HepG2 (cell line): ENCODE data around the gene TSPAN32.

Source experiments
- EZH2 ChIP-seq: conservative IDR thresholded peaks from 2 replicates; pipeline ENCODE4 v1.6.1; 2012; ENCODE audit warnings: mild to moderate bottlenecking, low read depth, low read length, moderate library complexity
- IKZF4 ChIP-seq: sonication (generic); formaldehyde crosslinking; IDR thresholded peaks from 2 replicates; pipeline ENCODE4 v1.5.1; 2020; ENCODE audit warnings: borderline replicate concordance, mild to moderate bottlenecking, low read depth, missing genetic modification reagents; ENCODE audit errors: not compliant biosample characterization
- MZF1 ChIP-seq: sonication (generic); formaldehyde crosslinking; IDR thresholded peaks from 2 replicates; pipeline ENCODE4 v1.8.1; 2023; ENCODE audit warnings: mild to moderate bottlenecking, missing genetic modification reagents, borderline replicate concordance
- POLR2AphosphoS5 ChIP-seq: IDR thresholded peaks from 2 replicates; pipeline ENCODE4 v1.6.1; 2012; ENCODE audit warnings: low read depth, low read length
- RFX5 ChIP-seq: IDR thresholded peaks from 2 replicates; pipeline ENCODE4 v1.6.1; 2011; ENCODE audit warnings: low read depth, low read length, improper control_type of control experiment
- TARDBP ChIP-seq: sonication (generic); formaldehyde crosslinking; IDR thresholded peaks from 2 replicates; pipeline ENCODE4 v1.8.0; 2022; ENCODE audit warnings: mild to moderate bottlenecking, missing genetic modification reagents
- TBP ChIP-seq: sonication (generic); formaldehyde crosslinking; IDR thresholded peaks from 2 replicates; pipeline ENCODE4 v1.5.0; 2020; ENCODE audit warnings: missing genetic modification reagents
- ZNF335 ChIP-seq: sonication (generic); formaldehyde crosslinking; IDR thresholded peaks from 2 replicates; pipeline ENCODE4 v1.4.0; 2020; ENCODE audit warnings: missing genetic modification reagents
- TF ChIP-seq, protein P1 (sequence below): sonication (generic); formaldehyde crosslinking; IDR thresholded peaks from 2 replicates; pipeline ENCODE4 v1.5.0; 2020; ENCODE audit warnings: mild to moderate bottlenecking, missing genetic modification reagents, moderate library complexity
- TF ChIP-seq, protein P2 (sequence below): sonication (generic); formaldehyde crosslinking; IDR thresholded peaks from 2 replicates; pipeline ENCODE4 v1.4.0; 2020; ENCODE audit warnings: mild to moderate bottlenecking, missing genetic modification reagents
- TF ChIP-seq, protein P3 (sequence below): sonication (generic); formaldehyde crosslinking; IDR thresholded peaks from 2 replicates; pipeline ENCODE4 v1.8.1; 2023; ENCODE audit warnings: mild to moderate bottlenecking, missing genetic modification reagents
- TF ChIP-seq, protein P4 (sequence below), 2 experiments: IDR thresholded peaks; 2 replicates each; pipeline ENCODE4 v1.6.1; 2011 to 2012; ENCODE audit warnings: low read length in 2 of 2, borderline replicate concordance in 1 of 2, low read depth in 1 of 2, mild to moderate bottlenecking in 1 of 2, moderate library complexity in 1 of 2

DNA sequence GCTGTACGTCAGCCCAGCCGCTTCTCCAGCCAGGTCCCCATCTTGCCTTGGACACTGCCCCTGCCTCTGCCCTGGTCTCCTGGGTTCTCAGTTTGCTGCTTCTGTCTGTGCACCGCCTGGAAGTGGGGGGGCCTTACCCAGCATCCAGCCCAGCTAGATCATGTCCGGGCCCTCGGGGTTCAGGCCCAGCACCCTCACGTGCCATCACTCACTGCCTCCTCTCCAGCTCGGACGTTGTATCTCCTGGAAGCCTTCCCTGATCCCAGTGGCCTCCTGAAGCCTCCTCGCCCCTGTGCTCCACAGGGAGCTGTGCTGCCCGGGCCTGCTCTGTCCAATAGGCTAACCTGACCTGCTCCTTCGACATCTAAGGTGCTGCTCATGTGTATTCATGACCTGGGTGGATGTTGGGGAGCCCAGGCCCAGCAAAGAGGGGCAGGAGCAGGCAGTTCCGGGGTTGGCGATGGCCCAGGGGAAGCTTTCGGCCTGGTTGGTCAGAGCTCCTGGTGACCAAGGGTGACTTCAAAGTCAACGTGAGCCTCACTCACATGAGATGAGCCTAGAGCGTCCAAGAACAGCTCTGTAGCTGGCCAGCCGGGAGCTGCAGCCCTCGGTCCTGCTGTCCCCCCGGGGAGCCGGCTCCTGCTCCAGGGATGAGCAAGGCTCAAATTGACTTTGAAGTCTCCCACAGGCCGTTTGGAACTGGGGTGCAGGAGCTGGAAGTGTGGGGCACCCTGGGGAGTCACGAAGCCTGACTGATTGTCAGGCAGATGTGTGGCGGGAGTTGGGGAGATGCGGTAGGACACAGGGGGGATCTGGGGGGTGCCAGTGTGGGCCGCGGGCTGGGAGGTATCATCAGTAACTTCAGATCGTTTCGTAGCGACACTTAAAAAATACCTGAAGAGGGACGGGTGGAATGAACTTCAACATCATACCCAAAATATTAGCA lies 26.2 kb upstream of the TSPAN32 start:
- TF ChIP-seq RFX5 (no peak), MZF1 (CRISPR knock-in tag) (no peak), TBP (CRISPR knock-in tag) (no peak), TARDBP (CRISPR knock-in tag) (no peak), ZNF335 (CRISPR knock-in tag) (no peak), POLR2AphosphoS5 (no peak), IKZF4 (CRISPR knock-in tag) (no peak), EZH2 (no peak)
- TF ChIP-seq, protein P1, sequence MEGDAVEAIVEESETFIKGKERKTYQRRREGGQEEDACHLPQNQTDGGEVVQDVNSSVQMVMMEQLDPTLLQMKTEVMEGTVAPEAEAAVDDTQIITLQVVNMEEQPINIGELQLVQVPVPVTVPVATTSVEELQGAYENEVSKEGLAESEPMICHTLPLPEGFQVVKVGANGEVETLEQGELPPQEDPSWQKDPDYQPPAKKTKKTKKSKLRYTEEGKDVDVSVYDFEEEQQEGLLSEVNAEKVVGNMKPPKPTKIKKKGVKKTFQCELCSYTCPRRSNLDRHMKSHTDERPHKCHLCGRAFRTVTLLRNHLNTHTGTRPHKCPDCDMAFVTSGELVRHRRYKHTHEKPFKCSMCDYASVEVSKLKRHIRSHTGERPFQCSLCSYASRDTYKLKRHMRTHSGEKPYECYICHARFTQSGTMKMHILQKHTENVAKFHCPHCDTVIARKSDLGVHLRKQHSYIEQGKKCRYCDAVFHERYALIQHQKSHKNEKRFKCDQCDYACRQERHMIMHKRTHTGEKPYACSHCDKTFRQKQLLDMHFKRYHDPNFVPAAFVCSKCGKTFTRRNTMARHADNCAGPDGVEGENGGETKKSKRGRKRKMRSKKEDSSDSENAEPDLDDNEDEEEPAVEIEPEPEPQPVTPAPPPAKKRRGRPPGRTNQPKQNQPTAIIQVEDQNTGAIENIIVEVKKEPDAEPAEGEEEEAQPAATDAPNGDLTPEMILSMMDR (CRISPR knock-in tag), result no peak
- TF ChIP-seq, protein P2, sequence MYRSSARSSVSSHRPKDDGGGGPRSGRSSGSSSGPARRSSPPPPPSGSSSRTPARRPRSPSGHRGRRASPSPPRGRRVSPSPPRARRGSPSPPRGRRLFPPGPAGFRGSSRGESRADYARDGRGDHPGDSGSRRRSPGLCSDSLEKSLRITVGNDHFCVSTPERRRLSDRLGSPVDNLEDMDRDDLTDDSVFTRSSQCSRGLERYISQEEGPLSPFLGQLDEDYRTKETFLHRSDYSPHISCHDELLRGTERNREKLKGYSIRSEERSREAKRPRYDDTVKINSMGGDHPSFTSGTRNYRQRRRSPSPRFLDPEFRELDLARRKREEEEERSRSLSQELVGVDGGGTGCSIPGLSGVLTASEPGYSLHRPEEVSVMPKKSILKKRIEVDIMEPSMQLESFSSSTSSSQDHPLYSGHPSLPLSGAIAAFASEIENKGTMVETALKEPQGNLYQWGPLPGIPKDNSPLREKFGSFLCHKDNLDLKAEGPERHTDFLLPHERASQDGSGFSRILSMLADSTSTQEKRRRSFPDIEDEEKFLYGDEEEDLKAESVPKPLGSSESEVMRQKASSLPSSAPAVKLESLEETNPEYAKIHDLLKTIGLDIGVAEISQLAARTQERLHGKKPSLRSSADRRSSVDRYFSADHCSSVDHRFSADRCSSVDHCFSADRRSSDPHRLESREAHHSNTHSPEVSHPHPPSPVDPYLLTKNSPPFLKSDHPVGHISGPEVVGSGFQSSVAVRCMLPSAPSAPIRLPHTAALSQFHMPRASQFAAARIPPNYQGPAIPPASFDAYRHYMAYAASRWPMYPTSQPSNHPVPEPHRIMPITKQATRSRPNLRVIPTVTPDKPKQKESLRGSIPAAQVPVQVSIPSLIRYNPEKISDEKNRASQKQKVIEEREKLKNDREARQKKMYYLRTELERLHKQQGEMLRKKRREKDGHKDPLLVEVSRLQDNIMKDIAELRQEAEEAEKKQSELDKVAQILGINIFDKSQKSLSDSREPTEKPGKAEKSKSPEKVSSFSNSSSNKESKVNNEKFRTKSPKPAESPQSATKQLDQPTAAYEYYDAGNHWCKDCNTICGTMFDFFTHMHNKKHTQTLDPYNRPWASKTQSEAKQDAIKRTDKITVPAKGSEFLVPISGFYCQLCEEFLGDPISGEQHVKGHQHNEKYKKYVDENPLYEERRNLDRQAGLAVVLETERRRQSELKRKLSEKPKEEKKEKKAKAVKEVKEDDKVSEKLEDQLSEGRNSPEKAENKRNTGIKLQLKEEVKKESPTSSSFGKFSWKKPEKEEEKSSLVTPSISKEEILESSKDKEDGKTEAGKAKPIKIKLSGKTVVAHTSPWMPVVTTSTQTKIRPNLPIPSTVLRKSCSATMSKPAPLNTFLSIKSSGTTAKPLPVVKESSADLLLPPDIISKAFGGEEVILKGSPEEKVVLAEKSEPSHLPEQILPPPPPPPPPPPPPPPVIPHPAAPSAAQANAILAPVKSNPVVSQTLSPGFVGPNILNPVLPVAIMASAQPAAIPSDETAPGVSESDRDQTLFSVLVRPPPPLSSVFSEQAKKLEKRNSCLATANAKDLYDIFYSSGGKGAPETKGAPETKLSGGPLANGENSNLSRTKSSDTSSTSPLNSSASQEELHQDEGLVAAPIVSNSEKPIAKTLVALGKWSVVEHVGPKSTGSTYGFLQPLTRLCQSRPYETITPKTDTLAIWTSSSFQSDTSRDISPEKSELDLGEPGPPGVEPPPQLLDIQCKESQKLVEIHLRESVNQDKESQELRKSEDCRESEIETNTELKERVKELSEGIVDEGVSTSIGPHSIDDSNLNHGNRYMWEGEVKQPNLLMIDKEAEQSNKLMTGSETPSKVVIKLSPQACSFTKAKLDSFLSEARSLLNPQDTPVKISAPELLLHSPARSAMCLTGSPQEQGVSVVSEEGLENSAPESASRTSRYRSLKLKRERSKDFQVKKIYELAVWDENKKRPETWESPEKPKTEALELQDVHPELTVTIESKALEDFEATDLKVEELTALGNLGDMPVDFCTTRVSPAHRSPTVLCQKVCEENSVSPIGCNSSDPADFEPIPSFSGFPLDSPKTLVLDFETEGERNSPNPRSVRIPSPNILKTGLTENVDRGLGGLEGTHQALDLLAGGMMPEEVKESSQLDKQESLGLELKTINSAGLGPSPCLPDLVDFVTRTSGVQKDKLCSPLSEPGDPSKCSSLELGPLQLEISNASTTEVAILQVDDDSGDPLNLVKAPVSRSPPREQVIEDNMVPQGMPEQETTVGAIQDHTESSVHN (CRISPR knock-in tag), result no peak
- TF ChIP-seq, protein P3, sequence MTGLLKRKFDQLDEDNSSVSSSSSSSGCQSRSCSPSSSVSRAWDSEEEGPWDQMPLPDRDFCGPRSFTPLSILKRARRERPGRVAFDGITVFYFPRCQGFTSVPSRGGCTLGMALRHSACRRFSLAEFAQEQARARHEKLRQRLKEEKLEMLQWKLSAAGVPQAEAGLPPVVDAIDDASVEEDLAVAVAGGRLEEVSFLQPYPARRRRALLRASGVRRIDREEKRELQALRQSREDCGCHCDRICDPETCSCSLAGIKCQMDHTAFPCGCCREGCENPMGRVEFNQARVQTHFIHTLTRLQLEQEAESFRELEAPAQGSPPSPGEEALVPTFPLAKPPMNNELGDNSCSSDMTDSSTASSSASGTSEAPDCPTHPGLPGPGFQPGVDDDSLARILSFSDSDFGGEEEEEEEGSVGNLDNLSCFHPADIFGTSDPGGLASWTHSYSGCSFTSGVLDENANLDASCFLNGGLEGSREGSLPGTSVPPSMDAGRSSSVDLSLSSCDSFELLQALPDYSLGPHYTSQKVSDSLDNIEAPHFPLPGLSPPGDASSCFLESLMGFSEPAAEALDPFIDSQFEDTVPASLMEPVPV, result no peak
- TF ChIP-seq, protein P4, sequence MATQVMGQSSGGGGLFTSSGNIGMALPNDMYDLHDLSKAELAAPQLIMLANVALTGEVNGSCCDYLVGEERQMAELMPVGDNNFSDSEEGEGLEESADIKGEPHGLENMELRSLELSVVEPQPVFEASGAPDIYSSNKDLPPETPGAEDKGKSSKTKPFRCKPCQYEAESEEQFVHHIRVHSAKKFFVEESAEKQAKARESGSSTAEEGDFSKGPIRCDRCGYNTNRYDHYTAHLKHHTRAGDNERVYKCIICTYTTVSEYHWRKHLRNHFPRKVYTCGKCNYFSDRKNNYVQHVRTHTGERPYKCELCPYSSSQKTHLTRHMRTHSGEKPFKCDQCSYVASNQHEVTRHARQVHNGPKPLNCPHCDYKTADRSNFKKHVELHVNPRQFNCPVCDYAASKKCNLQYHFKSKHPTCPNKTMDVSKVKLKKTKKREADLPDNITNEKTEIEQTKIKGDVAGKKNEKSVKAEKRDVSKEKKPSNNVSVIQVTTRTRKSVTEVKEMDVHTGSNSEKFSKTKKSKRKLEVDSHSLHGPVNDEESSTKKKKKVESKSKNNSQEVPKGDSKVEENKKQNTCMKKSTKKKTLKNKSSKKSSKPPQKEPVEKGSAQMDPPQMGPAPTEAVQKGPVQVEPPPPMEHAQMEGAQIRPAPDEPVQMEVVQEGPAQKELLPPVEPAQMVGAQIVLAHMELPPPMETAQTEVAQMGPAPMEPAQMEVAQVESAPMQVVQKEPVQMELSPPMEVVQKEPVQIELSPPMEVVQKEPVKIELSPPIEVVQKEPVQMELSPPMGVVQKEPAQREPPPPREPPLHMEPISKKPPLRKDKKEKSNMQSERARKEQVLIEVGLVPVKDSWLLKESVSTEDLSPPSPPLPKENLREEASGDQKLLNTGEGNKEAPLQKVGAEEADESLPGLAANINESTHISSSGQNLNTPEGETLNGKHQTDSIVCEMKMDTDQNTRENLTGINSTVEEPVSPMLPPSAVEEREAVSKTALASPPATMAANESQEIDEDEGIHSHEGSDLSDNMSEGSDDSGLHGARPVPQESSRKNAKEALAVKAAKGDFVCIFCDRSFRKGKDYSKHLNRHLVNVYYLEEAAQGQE (IDR thresholded peaks at IDR 0.05; ENCODE audit: borderline replicate concordance in 1 of 2, low read depth in 1 of 2, low read length in 2 of 2), result no peak
